GM18909 (cell line): ENCODE measurements around the gene TTC33.
"Not testable (repeated sequence)": the region's sequence is repeated elsewhere in the genome, so short reads cannot be mapped to it uniquely, and the experiment has no call there.

Experiments used
- ATAC-seq: cut with Tn5 transposase; IDR thresholded peaks from one replicate; pipeline ENCODE4 v1.9.1; 2021; ENCODE audit warnings: mild to moderate bottlenecking; ENCODE audit not compliant: unreplicated experiment, poor library complexity

TTC33 gene

GRCh38 chr5:40755407-40756365, at the start of gene TTC33:
Gene TTC33, minus strand, starts transcription at chr5:40755961. Its CDS starts 8,943 bp downstream, at chr5:40747018.
- peak; percentile 92 for ATAC-seq

GRCh38 chr5:40801771-40802562, 46.2 kb upstream of the TTC33 start:
- ATAC-seq, result no peak

- no peak for ATAC-seq
These were observed 43.5 kb upstream of the TTC33 start for GRCh38 chr5:40799258-40799657.

- no peak for ATAC-seq
These were observed 43.0 kb upstream of the TTC33 start for GRCh38 chr5:40798801-40799210.

GRCh38 chr5:40798012-40798800, 42.4 kb upstream of the TTC33 start, which contains the start of gene PRKAA1:
Gene PRKAA1, minus strand, starts transcription at chr5:40798374. Its CDS starts 185 bp downstream, at chr5:40798189.
- ATAC-seq, result peak; percentile 97

GRCh38 chr5:40797273-40798011, 41.7 kb upstream of the TTC33 start:
- ATAC-seq, result peak; percentile 45

- no peak for ATAC-seq
These were observed 40.7 kb upstream of the TTC33 start for GRCh38 chr5:40796487-40796889.

- not testable (repeated sequence) for ATAC-seq
These were observed 39.1 kb upstream of the TTC33 start for GRCh38 chr5:40794877-40795276.

GRCh38 chr5:40794340-40794739, 38.6 kb upstream of the TTC33 start:
- not testable (repeated sequence) for ATAC-seq

- not testable (repeated sequence) for ATAC-seq
These were observed 36.9 kb upstream of the TTC33 start for GRCh38 chr5:40792691-40793090.

GRCh38 chr5:40791715-40792139, 36.0 kb upstream of the TTC33 start:
- no peak for ATAC-seq

- ATAC-seq, result no peak
These were observed 35.3 kb upstream of the TTC33 start for GRCh38 chr5:40790947-40791593.

- ATAC-seq, result not testable (repeated sequence)
These were observed 33.2 kb upstream of the TTC33 start for GRCh38 chr5:40788941-40789340.

- no peak for ATAC-seq
These were observed 32.2 kb upstream of the TTC33 start for GRCh38 chr5:40787986-40788385.

- ATAC-seq, result not testable (repeated sequence)
These were observed 30.9 kb upstream of the TTC33 start for GRCh38 chr5:40786664-40787063.

GRCh38 chr5:40784916-40785315, 29.2 kb upstream of the TTC33 start:
- ATAC-seq, result no peak

GRCh38 chr5:40784027-40784653, 28.4 kb upstream of the TTC33 start:
- ATAC-seq, result no peak

GRCh38 chr5:40781843-40782409, 26.2 kb upstream of the TTC33 start:
- ATAC-seq, result no peak
